WTC11 (cell line): ENCODE results near the gene C10orf105.

Experiments
- CTCF ChIP-seq: fragments of 200-600 bp; IDR thresholded peaks from 2 replicates; pipeline ENCODE4 v1.8.0; 2022; ENCODE audit warnings: antibody characterized with exemption
- E2F4 ChIP-seq: sonication (generic); formaldehyde crosslinking; IDR thresholded peaks from 2 replicates; pipeline ENCODE4 v1.8.1; 2022; ENCODE audit warnings: low read depth, mild to moderate bottlenecking, moderate library complexity, missing genetic modification reagents, borderline replicate concordance
- IRF1 ChIP-seq: sonication (generic); formaldehyde crosslinking; IDR thresholded peaks from 2 replicates; pipeline ENCODE4 v1.8.0; 2023; ENCODE audit warnings: missing genetic modification reagents
- MAX ChIP-seq: sonication (generic); formaldehyde crosslinking; IDR thresholded peaks from 2 replicates; pipeline ENCODE4 v1.8.0; 2022; ENCODE audit warnings: mild to moderate bottlenecking, missing genetic modification reagents
- PRDM15 ChIP-seq: sonication (generic); formaldehyde crosslinking; IDR thresholded peaks from 2 replicates; pipeline ENCODE4 v1.8.0; 2022; ENCODE audit warnings: missing genetic modification reagents
- SP1 ChIP-seq: sonication (generic); formaldehyde crosslinking; conservative IDR thresholded peaks from 2 replicates; pipeline ENCODE4 v1.8.1; 2022; ENCODE audit warnings: missing genetic modification reagents
- TP53 ChIP-seq: sonication (generic); formaldehyde crosslinking; IDR thresholded peaks from 2 replicates; pipeline ENCODE4 v1.8.1; 2023; ENCODE audit warnings: mild to moderate bottlenecking, missing genetic modification reagents
- ZNF281 ChIP-seq: sonication (generic); formaldehyde crosslinking; IDR thresholded peaks from 2 replicates; pipeline ENCODE4 v1.8.0; 2023; ENCODE audit warnings: mild to moderate bottlenecking, missing genetic modification reagents
- ZNF423 ChIP-seq: fragments of 250-450 bp; sonication (Bioruptor Pico); IDR thresholded peaks from 2 replicates; pipeline ENCODE4 v2.1.2; 2022; ENCODE audit warnings: mild to moderate bottlenecking, moderate library complexity

- TF ChIP-seq SP1 (CRISPR knock-in tag), result no peak
- no peak for TF ChIP-seq MAX (CRISPR knock-in tag)
- no peak for TF ChIP-seq IRF1
- TF ChIP-seq CTCF, result no peak
- TF ChIP-seq ZNF281 (CRISPR knock-in tag), result no peak
- TF ChIP-seq PRDM15 (CRISPR knock-in tag), result no peak
- no peak for TF ChIP-seq TP53
- TF ChIP-seq ZNF423, result no peak
- no peak for TF ChIP-seq E2F4
Observed at GRCh38 chr10:71684356-71685173, 35.0 kb downstream of the C10orf105 start.
